GM13976 (cell line): ENCODE results near the gene ARHGAP26.

Experiments
- DNase-seq: peaks from one replicate; pipeline ENCODE4 v3.0.0; 2012; ENCODE audit warnings: low spot score
- CTCF ChIP-seq: IDR thresholded peaks from 2 replicates; pipeline ENCODE4 v1.5.1; 2012; ENCODE audit warnings: borderline replicate concordance, mild to moderate bottlenecking; ENCODE audit not compliant: insufficient read depth; ENCODE audit errors: extremely low read depth, missing control alignments, control extremely low read depth
- in situ Hi-C: fragments of 300-500 bp; cut with MboI; formaldehyde crosslinking; loops from one replicate; pipeline ENCODE4 v1.12.0; 2022; ENCODE audit warnings: low sequenced_read_pairs, mixed read lengths, inconsistent platforms; ENCODE audit not compliant: unreplicated experiment

The ARHGAP26 gene

GRCh38 chr5:142844866-142845265 is 74.7 kb downstream of the ARHGAP26 start:
- no peak for DNase-seq
- TF ChIP-seq CTCF, result no peak
- in situ Hi-C loops, result no loop called here

- in situ Hi-C loops, result no loop called here
- no peak for DNase-seq
- TF ChIP-seq CTCF, result no peak
Measured at GRCh38 chr5:142845402-142845921, 75.3 kb downstream of the ARHGAP26 start.

- in situ Hi-C loops, result no loop called here
- TF ChIP-seq CTCF, result no peak
- DNase-seq, result no peak
Measured at GRCh38 chr5:142845954-142846398, 75.8 kb downstream of the ARHGAP26 start.

- in situ Hi-C loops, result no loop called here
- DNase-seq, result no peak
- TF ChIP-seq CTCF, result no peak
Measured at GRCh38 chr5:142846406-142846805, 76.2 kb downstream of the ARHGAP26 start.

- no peak for DNase-seq
- in situ Hi-C loops, result no loop called here
- no peak for TF ChIP-seq CTCF
Measured at GRCh38 chr5:142847898-142848790, 78.0 kb downstream of the ARHGAP26 start.

GRCh38 chr5:142849466-142849865 is 79.3 kb downstream of the ARHGAP26 start:
- no peak for DNase-seq
- in situ Hi-C loops, result no loop called here
- no peak for TF ChIP-seq CTCF
